Measurements from ENCODE around the gene PISD. TPM values are rescaled to one million over a fixed set of nuclear protein-coding genes. Genes with fewer than 3 reads are reported as not detected.

Gene PISD
- total and polyA plus RNA-seq, 2 donors (not counting 3 experiments of a cell fraction or from before 2014, with no cell fraction given), result 53.4 to 58.0 TPM

DNA sequence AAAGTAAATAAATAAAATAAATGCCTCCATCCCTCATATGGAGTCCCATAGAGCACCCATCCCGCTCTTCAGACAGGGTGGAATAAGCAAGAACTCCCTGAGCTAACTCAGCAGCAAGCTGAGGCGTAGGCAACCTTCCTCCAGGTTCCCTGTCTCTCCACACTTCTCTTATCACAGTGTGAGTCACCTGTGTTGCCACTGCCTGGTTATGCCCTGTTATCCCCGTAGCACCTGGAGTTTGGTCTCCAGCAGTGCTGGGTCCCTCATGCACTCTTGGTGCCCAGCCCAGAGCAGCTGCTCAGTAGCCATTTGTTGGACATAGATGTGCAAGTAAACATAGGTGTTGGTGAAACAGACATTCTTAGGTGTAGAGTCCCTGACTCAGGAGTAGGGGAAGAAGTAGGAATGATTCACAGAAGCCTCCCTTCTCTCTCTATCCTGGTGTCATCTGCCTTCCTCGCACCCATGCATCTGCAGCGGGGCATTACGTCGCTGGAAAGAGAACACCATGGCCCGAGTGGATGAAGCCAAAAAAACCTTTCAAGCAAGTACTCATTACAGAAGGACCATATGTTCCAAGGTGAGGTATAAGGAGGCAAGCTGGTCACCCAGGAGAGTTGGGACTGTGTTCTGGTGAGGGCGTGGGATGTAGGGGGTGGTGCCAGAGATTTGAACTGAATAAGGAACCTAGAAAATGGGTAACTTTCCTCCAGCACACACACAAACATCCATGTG, 56.0 kb downstream of the PISD start:
- no peaks in the 10 kb centered on the region for H3K9me3 ChIP-seq (replicated peaks; ENCODE audit: control insufficient read depth, insufficient read depth, low read length)
- dilution Hi-C loops (cut with MboI; ENCODE audit: extremely low pct_ligation_motif_present, low sequenced_read_pairs) (no loop called here), intact Hi-C loops (cut with micrococcal nuclease) (no loop called here)
- no peaks in the 10 kb centered on the region for H4K20me1 ChIP-seq (replicated peaks; ENCODE audit: control insufficient read depth, extremely low read depth, insufficient read depth, low read length)
- no peaks in the 10 kb centered on the region for H3K27me3 ChIP-seq (ENCODE audit: control insufficient read depth in 2 of 2, insufficient read depth in 2 of 2, low read length in 2 of 2)
- H3K9ac ChIP-seq (replicated peaks; ENCODE audit: extremely low read depth, insufficient read depth, low read length), result no peak overlapping the region
- FAIRE-seq (no peak), DNase-seq (ENCODE audit: low read depth, low spot score) (no peak)
- TF ChIP-seq FOS (IDR thresholded peaks at IDR 0.05; ENCODE audit: borderline replicate concordance, insufficient read depth, low read length) (no peak), POLR2AphosphoS5 (IDR thresholded peaks at IDR 0.05; ENCODE audit: insufficient read depth, low read depth, low read length) (no peak), MAX (IDR thresholded peaks at IDR 0.05; ENCODE audit: insufficient read depth, insufficient read length) (no peak), POLR2A (IDR thresholded peaks at IDR 0.05; ENCODE audit: low read depth, low read length) (no peak), EZH2 (IDR thresholded peaks at IDR 0.05; ENCODE audit: borderline replicate concordance, low read depth, low read length, severe bottlenecking) (no peak), GATA2 (IDR thresholded peaks at IDR 0.05; ENCODE audit: insufficient read depth, insufficient read length, low read depth, low read length) (no peak), MYC (IDR thresholded peaks at IDR 0.05; ENCODE audit: low read depth, low read length) (no peak), JUN (IDR thresholded peaks at IDR 0.05; ENCODE audit: borderline replicate concordance, insufficient read depth, insufficient read length, low read depth) (no peak)
- TF ChIP-seq, protein P1, sequence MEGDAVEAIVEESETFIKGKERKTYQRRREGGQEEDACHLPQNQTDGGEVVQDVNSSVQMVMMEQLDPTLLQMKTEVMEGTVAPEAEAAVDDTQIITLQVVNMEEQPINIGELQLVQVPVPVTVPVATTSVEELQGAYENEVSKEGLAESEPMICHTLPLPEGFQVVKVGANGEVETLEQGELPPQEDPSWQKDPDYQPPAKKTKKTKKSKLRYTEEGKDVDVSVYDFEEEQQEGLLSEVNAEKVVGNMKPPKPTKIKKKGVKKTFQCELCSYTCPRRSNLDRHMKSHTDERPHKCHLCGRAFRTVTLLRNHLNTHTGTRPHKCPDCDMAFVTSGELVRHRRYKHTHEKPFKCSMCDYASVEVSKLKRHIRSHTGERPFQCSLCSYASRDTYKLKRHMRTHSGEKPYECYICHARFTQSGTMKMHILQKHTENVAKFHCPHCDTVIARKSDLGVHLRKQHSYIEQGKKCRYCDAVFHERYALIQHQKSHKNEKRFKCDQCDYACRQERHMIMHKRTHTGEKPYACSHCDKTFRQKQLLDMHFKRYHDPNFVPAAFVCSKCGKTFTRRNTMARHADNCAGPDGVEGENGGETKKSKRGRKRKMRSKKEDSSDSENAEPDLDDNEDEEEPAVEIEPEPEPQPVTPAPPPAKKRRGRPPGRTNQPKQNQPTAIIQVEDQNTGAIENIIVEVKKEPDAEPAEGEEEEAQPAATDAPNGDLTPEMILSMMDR (IDR thresholded peaks at IDR 0.05; ENCODE audit: extremely low read depth in 1 of 2, insufficient read depth in 1 of 2, low read depth in 1 of 2, low read length in 2 of 2), result no peak
- ChIA-PET CTCF (no interaction called here), POLR2A (no interaction called here)
- no peaks in the 10 kb centered on the region for H3K79me2 ChIP-seq (ENCODE audit: control insufficient read depth, insufficient read depth, low read length)
- no peak overlapping the region for H2AFZ ChIP-seq (ENCODE audit: low read depth, low read length)
- no peaks in the 10 kb centered on the region for H3K9me1 ChIP-seq (replicated peaks; ENCODE audit: control insufficient read depth, extremely low read depth, insufficient read depth, low read length)
- H3K27ac ChIP-seq (ENCODE audit: insufficient read depth, low read depth, low read length), result no peak overlapping the region
- no TSS peak for BruUV-seq (replicated peaks)
- peaks cover 11% of the 10 kb centered on the region for H3K4me1 ChIP-seq (ENCODE audit: control insufficient read depth, extremely low read depth, insufficient read depth, low read length)
- no peaks in the 10 kb centered on the region for H3K36me3 ChIP-seq (ENCODE audit: control insufficient read depth in 2 of 2, extremely low read depth in 1 of 2, insufficient read depth in 2 of 2, low read length in 2 of 2)
- H3K4me2 ChIP-seq (ENCODE audit: insufficient read depth, low read length), result no peak overlapping the region
- H3K4me3 ChIP-seq (replicated peaks in 1 of 3; ENCODE audit: insufficient read depth in 1 of 3, low read depth in 1 of 3, low read length in 3 of 3), result no peak overlapping the region
